Measurements from ENCODE around the gene HSP90AB1.
A peak's percentile ranks its signal among the peaks of the same experiment; 100 is the strongest.

HSP90AB1 gene

GRCh38 chr6:44222486-44223318, 24.2 kb upstream of the HSP90AB1 start:
- no peak for TF ChIP-seq CTCF (IDR thresholded peaks at IDR 0.05; ENCODE audit: extremely low read depth, missing control alignments)

GRCh38 chr6:44223319-44224028, 23.4 kb upstream of the HSP90AB1 start, which contains the start of gene SLC29A1:
SLC29A1 (plus strand) TSS chr6:44223595; CDS start chr6:44227314, 3,719 bp downstream.
- peak; percentile 97 for DNase-seq (ENCODE audit: low spot score)

More at GRCh38 chr6:44222486-44223318, 24.2 kb upstream of the HSP90AB1 start:
- DNase-seq (ENCODE audit: low spot score): peak; percentile 18

GRCh38 chr6:44224029-44224964, 22.6 kb upstream of the HSP90AB1 start:
- DNase-seq (ENCODE audit: low spot score): peak; percentile 55
- peak; percentile 20 for TF ChIP-seq CTCF (IDR thresholded peaks at IDR 0.05; ENCODE audit: extremely low read depth, missing control alignments)

More at GRCh38 chr6:44223319-44224028, 23.4 kb upstream of the HSP90AB1 start, which contains the start of gene SLC29A1:
- no peak for TF ChIP-seq CTCF (IDR thresholded peaks at IDR 0.05; ENCODE audit: extremely low read depth, missing control alignments)

GRCh38 chr6:44224965-44225305, 22.0 kb upstream of the HSP90AB1 start:
- TF ChIP-seq CTCF (IDR thresholded peaks at IDR 0.05; ENCODE audit: extremely low read depth, missing control alignments): no peak
- DNase-seq (ENCODE audit: low spot score): peak; percentile 18

GRCh38 chr6:44225579-44226325, 21.1 kb upstream of the HSP90AB1 start:
- no peak for TF ChIP-seq CTCF (IDR thresholded peaks at IDR 0.05; ENCODE audit: extremely low read depth, missing control alignments)

GRCh38 chr6:44226368-44227147, 20.3 kb upstream of the HSP90AB1 start:
- TF ChIP-seq CTCF (IDR thresholded peaks at IDR 0.05; ENCODE audit: extremely low read depth, missing control alignments): no peak
- DNase-seq (ENCODE audit: low spot score): peak; percentile 12

More at GRCh38 chr6:44225579-44226325, 21.1 kb upstream of the HSP90AB1 start:
- DNase-seq (ENCODE audit: low spot score): peak; percentile 23
